GM10248 (cell line): ENCODE results near the gene KCTD20.
"Not testable (repeated sequence)": the region's sequence is repeated elsewhere in the genome, so short reads cannot be mapped to it uniquely, and the experiment has no call there.

Experiments used
- CTCF ChIA-PET: fragments of 300-600 bp; sonication (Branson Sonifier 250); formaldehyde crosslinking; extraction: SDS; loops from one replicate; lab custom pipeline; 2021; ENCODE audit warnings: antibody characterized with exemption; lab: Yijun Ruan, JAX
- POLR2A ChIA-PET: fragments of 350-650 bp; sonication (Branson Sonifier 250); formaldehyde crosslinking; extraction: SDS; loops from one replicate; lab custom pipeline; 2020; ENCODE audit warnings: antibody characterized with exemption; lab: Yijun Ruan, JAX
- DNase-seq: peaks from one replicate; pipeline ENCODE4 v3.0.0; 2012; ENCODE audit errors: extremely low spot score
- CTCF ChIP-seq: IDR thresholded peaks from 2 replicates; pipeline ENCODE4 v1.5.1; 2012; ENCODE audit warnings: mild to moderate bottlenecking, low read depth; ENCODE audit errors: extremely low read depth, missing control alignments, control extremely low read depth

KCTD20 gene

GRCh38 chr6:36442103-36442670, 613 bp upstream of the KCTD20 start:
- TF ChIP-seq CTCF, result no peak
- POLR2A ChIA-PET, result no interaction called here
- CTCF ChIA-PET, result interaction anchor here (1.7 kb wide), 1 partner anchor 13 kb away, joined by 9 read pairs; no protein-coding TSS in a partner anchor
- no peak for DNase-seq

- DNase-seq, result peak; percentile 26
- POLR2A ChIA-PET, result interaction anchor here (0.6 kb wide), 1 partner anchor 13 kb away, joined by 5 read pairs; no protein-coding TSS in a partner anchor
- TF ChIP-seq CTCF, result no peak
- CTCF ChIA-PET, result interaction anchor here (0.9 to 2.4 kb wide), 6 partner anchors 13 to 22 kb away, joined by 3 to 7 read pairs (median 4); no protein-coding TSS in a partner anchor
Measured at GRCh38 chr6:36443471-36444428, 950 bp downstream of the KCTD20 start.

GRCh38 chr6:36444470-36444869, 1.7 kb downstream of the KCTD20 start:
- POLR2A ChIA-PET, result no interaction called here
- CTCF ChIA-PET, result interaction anchor here (1.3 to 2.4 kb wide), 3 partner anchors 16 to 21 kb away, joined by 3 to 7 read pairs (median 7); no protein-coding TSS in a partner anchor
- DNase-seq, result no peak
- no peak for TF ChIP-seq CTCF

GRCh38 chr6:36445621-36446020, 2.8 kb downstream of the KCTD20 start:
- POLR2A ChIA-PET, result no interaction called here
- CTCF ChIA-PET, result interaction anchor here (1.2 to 2.4 kb wide), 2 partner anchors 13 to 22 kb away, joined by 3 to 7 read pairs; no protein-coding TSS in a partner anchor
- TF ChIP-seq CTCF, result no peak
- DNase-seq, result no peak

- CTCF ChIA-PET, result interaction anchor here (1.2 to 2.0 kb wide), 2 partner anchors 9 to 13 kb away, joined by 4 to 10 read pairs; no protein-coding TSS in a partner anchor
- POLR2A ChIA-PET, DNase-seq: not testable (repeated sequence)
Measured at GRCh38 chr6:36449173-36449572, 6.4 kb downstream of the KCTD20 start.

- CTCF ChIA-PET, result interaction anchor here (0.8 to 1.4 kb wide), 2 partner anchors 10 to 332 kb away, joined by 3 read pairs; no protein-coding TSS in a partner anchor
- POLR2A ChIA-PET, result interaction anchor here (0.7 to 1.0 kb wide), 2 partner anchors 52 to 141 kb away, joined by 5 to 8 read pairs; partner anchors contain the start of gene SRSF3
- DNase-seq, result not testable (repeated sequence)
Measured at GRCh38 chr6:36452897-36453296, 10.1 kb downstream of the KCTD20 start.

GRCh38 chr6:36455486-36456027, 12.8 kb downstream of the KCTD20 start:
- DNase-seq, result no peak
- POLR2A ChIA-PET, result no interaction called here
- TF ChIP-seq CTCF, result no peak
- CTCF ChIA-PET, result no interaction called here
